HEK293T (cell line): ENCODE results near the gene PPT2.

ENCODE experiments used
- ELF4 ChIP-seq: fragments of 450-650 bp; IDR thresholded peaks from 2 replicates; pipeline ENCODE4 v1.6.1; 2017; ENCODE audit warnings: antibody characterized with exemption
- FOXK2 ChIP-seq: fragments of 450-650 bp; IDR thresholded peaks from 2 replicates; pipeline ENCODE4 v1.6.1; 2016; ENCODE audit warnings: mild to moderate bottlenecking
- FOXM1 ChIP-seq: fragments of 450-650 bp; IDR thresholded peaks from 2 replicates; pipeline ENCODE4 v1.6.1; 2017; ENCODE audit warnings: mild to moderate bottlenecking, borderline replicate concordance
- SP1 ChIP-seq: fragments of 450-650 bp; IDR thresholded peaks from 2 replicates; pipeline ENCODE4 v1.6.1; 2017
- SUZ12 ChIP-seq: fragments of 450-650 bp; IDR thresholded peaks from 2 replicates; pipeline ENCODE4 v1.6.1; 2016; ENCODE audit warnings: mild to moderate bottlenecking
- ZNF384 ChIP-seq: fragments of 450-650 bp; IDR thresholded peaks from 2 replicates; pipeline ENCODE4 v1.6.1; 2016
- TF ChIP-seq, protein P1 (sequence below): fragments of 450-650 bp; IDR thresholded peaks from 2 replicates; pipeline ENCODE4 v1.6.1; 2016

DNA sequence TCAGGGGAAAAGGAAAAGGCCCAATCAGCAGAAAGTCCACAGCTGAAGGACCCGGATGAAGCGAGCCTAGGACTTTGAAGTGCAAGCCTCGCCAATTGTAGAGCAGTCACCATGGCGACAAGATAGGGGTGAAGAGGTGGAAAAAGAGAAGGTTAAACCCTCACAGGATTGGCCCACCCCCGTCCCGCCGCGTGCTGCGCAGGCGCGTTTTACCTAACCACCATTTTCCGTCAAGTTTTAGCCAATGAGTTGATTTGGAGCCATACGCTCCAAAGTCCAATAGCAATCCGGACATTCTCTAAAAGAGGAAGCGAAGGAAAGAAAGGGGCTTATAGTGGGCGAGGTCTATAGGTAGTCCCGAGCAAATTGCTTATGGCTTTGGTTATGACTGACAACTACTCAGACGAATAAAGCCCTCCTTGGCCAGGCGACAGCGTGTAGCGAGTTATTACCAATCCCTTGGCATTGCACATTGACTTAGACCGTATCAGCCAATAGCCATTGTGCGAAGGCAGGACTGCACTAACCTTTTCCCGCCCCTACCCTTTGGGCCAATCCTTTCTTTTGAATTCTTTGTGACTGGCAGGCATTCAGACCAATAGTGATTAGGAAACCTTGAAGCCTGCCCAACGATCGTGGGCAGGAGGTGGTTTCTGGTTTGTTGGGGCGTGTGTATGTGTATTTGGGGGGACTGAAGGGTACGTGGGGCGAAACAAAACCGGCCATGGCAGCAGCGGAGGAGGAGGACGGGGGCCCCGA, 24.0 kb downstream of the PPT2 start, which contains the start of gene RNF5:
- no peak for TF ChIP-seq SUZ12
- no peak for TF ChIP-seq SP1
- TF ChIP-seq, protein P1, sequence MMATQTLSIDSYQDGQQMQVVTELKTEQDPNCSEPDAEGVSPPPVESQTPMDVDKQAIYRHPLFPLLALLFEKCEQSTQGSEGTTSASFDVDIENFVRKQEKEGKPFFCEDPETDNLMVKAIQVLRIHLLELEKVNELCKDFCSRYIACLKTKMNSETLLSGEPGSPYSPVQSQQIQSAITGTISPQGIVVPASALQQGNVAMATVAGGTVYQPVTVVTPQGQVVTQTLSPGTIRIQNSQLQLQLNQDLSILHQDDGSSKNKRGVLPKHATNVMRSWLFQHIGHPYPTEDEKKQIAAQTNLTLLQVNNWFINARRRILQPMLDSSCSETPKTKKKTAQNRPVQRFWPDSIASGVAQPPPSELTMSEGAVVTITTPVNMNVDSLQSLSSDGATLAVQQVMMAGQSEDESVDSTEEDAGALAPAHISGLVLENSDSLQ, result peak; percentile 100
- TF ChIP-seq FOXM1, result no peak
- TF ChIP-seq FOXK2, result no peak
- no peak for TF ChIP-seq ELF4
- no peak for TF ChIP-seq ZNF384
